Hematopoietic multipotent progenitor cell treated with erythropoietin and hydrocortisone succinate and interleukin-3 and kit ligand, for 17 days (in vitro differentiated cells): ENCODE results near the gene FER.
A peak's percentile ranks its signal among the peaks of the same experiment; 100 is the strongest.
"Not testable (repeated sequence)": the region's sequence is repeated elsewhere in the genome, so short reads cannot be mapped to it uniquely, and the experiment has no call there.

ENCODE experiments used
- DNase-seq: peaks from one replicate; pipeline ENCODE4 v3.0.0-alpha.2; 2015; ENCODE audit warnings: low spot score

Gene FER

DNA sequence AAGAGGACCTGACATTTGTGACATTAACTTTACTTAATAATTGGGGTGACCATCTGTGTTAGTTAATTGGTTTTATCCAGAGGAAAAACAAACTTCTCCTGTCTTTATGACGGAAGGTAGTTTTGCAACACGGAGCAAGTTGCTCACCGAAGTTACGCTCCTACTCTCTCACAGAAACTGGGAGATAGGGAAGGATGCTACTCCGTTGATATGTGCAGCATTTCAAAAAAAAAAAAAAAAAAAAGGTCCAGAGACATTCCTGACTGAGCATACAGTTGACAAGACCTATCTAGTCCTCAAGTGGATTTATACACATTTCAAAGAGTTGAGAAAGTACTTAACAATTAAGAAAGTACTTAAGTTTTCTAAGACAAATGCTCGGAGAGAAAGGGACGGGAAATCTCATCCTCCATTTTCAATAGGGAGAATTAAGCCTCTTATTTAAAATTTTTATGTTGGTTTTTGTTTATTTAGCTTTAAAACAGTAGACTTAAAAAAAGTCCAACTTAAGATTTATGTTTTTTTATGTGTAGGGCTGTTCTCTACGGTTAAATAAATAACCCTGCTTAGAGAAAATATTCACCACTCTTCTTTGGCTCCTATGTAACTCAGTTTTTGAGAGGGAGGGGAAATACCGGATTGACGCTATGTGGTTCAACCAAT, 455 bp upstream of the FER start:
- no peak for DNase-seq

- peak; percentile 94 for DNase-seq
These were observed 867 bp downstream of the FER start for GRCh38 chr5:108748401-108749127.

- DNase-seq: peak; percentile 30
These were observed 1.6 kb downstream of the FER start for GRCh38 chr5:108749128-108749861.

DNA sequence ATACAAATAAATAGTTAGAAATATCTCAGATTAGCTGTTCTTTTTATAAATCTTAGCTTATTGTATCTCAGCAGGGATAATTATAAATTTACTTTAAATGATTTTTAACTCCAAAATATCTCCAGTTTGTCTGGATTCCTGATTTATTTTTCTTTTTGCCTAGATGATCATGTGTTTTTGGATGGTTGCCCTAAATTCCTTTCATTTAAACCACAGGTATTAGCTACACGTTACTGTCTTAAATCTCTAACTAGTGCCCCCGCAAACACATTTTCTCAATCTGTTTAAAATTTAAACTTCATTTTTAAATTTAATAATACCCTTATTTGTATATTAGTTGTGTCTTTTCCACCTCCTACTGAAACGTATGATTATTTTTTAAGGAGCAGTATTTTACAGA, 5.6 kb downstream of the FER start:
- no peak for DNase-seq

GRCh38 chr5:108753877-108754276, 6.2 kb downstream of the FER start:
- no peak for DNase-seq

DNA sequence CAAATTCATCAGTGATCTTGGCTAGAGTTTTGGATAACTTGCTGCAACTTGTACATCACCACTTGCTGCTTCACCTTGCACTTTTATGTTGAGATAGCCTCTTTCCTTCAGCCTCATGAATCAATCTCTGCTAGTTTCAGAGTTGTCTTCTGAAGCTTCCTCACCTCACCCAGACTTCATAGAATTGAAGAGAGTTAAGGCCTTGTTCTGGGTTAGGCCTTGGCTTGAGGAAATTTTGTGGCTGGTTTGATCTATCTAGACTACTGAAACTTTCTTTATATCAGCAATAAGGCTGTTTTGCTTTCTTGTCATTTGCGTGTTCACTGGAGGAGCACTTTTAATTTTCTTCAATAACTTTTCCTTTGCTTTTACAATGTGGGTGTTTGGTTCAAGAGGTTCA, 12.8 kb downstream of the FER start:
- no peak for DNase-seq

GRCh38 chr5:108762660-108763059, 15.0 kb downstream of the FER start:
- DNase-seq: no peak

DNA sequence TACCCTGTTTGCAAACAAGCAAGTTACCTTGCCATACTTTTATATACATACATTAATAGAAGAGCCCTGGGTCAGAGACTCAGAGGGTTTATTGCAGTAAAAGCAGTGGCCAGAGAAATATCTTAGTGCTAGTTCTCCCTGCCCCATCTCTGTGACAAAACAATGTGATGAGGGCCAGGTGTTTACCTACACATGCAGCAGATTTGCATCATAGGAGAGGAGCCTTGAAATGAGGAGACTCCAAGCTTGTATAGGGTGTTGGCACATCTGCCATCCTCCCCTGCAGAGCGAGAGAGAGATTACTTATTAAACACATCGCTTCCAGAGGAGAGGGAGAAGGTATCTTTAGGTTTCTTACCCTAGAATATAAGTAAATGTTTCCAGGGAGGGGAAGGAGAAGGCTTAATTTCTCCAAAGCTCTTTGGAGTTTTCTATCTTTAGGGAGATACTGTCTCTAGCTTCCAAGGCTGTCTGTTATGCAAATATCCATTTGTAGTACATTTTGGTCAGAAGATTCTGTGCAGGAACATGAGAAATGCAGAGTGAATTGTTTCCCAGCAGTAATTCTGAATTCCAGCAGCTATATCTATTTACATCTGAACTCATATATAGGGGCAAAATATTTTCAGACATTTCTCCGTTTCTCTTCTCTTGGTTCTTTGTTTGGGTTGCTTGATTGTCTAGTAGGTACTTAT, 15.7 kb downstream of the FER start:
- no peak for DNase-seq

DNA sequence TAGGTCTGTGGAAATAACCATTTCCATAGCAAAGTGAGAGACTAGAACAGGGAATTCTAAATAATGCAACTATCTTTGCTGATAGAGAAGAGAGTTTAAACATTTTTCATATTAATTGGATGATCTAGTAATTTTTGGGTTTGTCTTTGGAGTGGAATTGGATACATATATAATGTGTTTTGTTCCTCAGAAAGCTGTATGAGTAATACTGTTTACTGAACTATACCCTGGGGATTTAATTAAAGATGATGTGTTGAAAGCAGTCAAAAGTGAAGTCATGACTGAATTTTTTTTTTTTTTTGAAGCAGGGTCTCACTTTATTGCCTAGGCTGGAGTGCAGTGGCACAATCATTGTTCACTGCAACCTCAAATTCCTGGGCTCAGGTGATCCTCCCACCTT, 17.9 kb downstream of the FER start:
- no peak for DNase-seq

- not testable (repeated sequence) for DNase-seq
These were observed 19.2 kb downstream of the FER start for GRCh38 chr5:108766916-108767315.

GRCh38 chr5:108769352-108769751, 21.7 kb downstream of the FER start:
- no peak for DNase-seq

DNA sequence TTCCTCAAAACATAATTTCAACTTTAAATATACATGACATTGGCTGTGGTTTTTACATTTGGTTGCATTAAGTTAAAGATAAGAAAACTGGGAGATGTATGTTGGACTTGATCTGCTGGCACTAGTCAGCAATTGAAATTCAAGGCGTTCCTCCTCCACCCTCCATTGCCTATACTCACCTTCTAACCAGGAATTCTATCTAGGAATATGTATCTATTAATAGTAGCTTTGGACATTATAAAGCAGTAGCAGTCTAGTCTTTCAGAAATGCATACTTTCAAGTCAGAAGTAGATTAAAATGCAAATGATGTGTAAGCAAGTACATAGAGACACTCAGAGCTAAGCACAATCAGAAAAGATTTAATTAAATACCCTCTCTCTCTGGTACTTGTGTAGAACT, 24.9 kb downstream of the FER start:
- DNase-seq: no peak

- no peak for DNase-seq
These were observed 25.6 kb downstream of the FER start for GRCh38 chr5:108773330-108773729.

GRCh38 chr5:108774079-108774478, 26.4 kb downstream of the FER start:
- DNase-seq: not testable (repeated sequence)

DNA sequence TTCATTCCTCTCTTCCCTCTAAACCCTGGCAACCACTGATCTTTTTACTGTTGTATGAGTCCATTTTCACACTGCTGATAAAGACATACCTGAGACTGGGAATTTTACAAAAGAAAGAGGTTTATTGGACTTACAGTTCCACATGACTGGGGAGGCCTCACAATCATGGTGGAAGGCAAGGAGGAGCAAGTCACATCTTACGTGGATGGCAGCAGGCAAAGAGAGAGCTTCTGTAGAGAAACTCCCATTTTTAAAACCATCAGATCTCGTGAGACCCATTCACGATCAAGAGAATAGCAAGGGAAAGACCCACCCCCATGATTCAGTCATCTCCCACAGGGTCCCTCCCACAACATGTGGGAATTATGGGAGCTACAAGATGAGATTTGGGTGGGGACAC, 29.9 kb downstream of the FER start:
- DNase-seq: not testable (repeated sequence)

DNA sequence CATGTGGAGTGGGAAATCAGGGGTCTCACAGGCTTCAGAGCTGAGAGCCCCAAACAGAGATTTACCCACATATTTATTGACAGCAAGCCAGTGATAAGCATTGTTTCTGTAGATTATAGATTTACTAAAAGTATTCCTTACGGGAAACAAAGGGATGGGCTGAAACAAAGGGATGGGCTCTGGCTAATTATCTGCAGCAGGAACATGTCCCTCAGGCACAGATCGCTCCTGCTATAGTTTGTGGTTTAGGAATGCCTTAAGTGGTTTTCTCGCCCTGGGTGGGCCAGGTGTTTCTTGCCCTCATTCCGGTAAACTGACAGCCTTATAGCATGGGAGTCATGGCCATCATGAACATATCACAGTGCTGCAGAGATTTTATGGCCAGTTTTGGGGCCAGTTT, 36.9 kb downstream of the FER start:
- DNase-seq: not testable (repeated sequence)

DNA sequence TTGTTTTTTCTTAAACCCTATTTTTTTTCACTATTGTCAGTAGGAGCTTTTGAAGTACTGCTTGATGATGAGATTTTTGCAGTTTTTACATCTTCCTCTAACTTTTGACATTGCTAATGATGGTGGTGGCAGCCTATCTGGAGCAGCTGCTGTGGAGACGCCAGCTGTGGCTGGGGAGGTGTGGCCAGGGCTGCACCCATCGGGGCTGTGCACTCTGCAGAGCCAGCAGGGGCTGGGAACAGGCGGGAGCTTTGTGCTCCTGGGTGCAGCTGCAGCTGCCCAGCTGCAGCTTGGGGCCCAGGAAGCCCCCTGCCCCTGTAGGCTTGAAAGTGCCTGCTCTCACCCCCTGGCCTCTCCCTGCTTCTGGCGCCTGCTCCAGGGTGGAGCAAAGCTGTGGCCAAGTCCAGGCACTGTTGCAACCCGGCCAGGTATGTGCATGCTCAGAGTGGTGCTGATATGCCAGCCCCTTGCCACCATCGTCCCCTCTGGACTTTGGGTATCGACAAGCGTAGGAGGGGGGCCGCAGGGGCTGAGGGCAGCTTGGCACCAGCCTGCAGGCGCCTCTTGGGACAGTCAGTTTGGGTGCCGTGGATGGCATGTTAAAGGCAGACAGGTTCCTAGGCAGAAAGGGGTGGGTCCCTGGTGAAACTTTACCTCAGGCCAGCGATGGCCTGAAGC, 39.2 kb downstream of the FER start:
- no peak for DNase-seq

- no peak for DNase-seq
These were observed 40.4 kb downstream of the FER start for GRCh38 chr5:108788142-108788541.

GRCh38 chr5:108793207-108793606, 45.5 kb downstream of the FER start:
- no peak for DNase-seq

- not testable (repeated sequence) for DNase-seq
These were observed 46.7 kb downstream of the FER start for GRCh38 chr5:108794349-108794748.

- no peak for DNase-seq
These were observed 49.7 kb downstream of the FER start for GRCh38 chr5:108797396-108797795.

- no peak for DNase-seq
These were observed 50.3 kb downstream of the FER start for GRCh38 chr5:108797986-108798385.
